GM12878 (cell line): ENCODE results near the gene CIRBP.

Experiments
- CREB1 ChIP-seq: IDR thresholded peaks from 2 replicates; pipeline ENCODE4 v1.6.1; 2012; ENCODE audit warnings: low read depth, mild to moderate bottlenecking, inconsistent platforms
- CTCF ChIP-seq, 3 experiments: IDR thresholded peaks in 2 of 3; conservative IDR thresholded peaks in 1 of 3; 2 replicates each; pipeline ENCODE4 v1.5.1; 2011; ENCODE audit warnings: low read depth in 3 of 3, low read length in 3 of 3, mild to moderate bottlenecking in 3 of 3, control low read depth in 2 of 3, moderate library complexity in 2 of 3, inconsistent platforms in 1 of 3, mixed read lengths in 1 of 3; ENCODE audit not compliant: control insufficient read depth in 2 of 3, insufficient read depth in 1 of 3; ENCODE audit errors: extremely low read depth in 1 of 3
- NFYB ChIP-seq: IDR thresholded peaks from 2 replicates; pipeline ENCODE4 v1.6.1; 2011; ENCODE audit warnings: low read depth, mild to moderate bottlenecking, low read length, improper control_type of control experiment, moderate library complexity; ENCODE audit not compliant: insufficient read depth
- POLR2AphosphoS5 ChIP-seq: IDR thresholded peaks from 2 replicates; pipeline ENCODE4 v1.6.1; 2011; ENCODE audit warnings: mild to moderate bottlenecking, low read length, inconsistent platforms
- SP1 ChIP-seq: IDR thresholded peaks from one replicate; pipeline ENCODE4 v1.6.1; 2011; ENCODE audit warnings: low read depth, low read length

- TF ChIP-seq CTCF (IDR thresholded peaks at IDR 0.05 in 2 of 3, conservative IDR thresholded peaks at IDR 0.05 in 1 of 3; ENCODE audit: control insufficient read depth in 2 of 3, extremely low read depth in 1 of 3, insufficient read depth in 1 of 3, low read depth in 3 of 3, low read length in 3 of 3) (no peak), CREB1 (no peak), SP1 (no peak), NFYB (no peak), POLR2AphosphoS5 (no peak)
Observed at GRCh38 chr19:1255186-1256161, 13.7 kb upstream of the CIRBP start.
